CD1c-positive myeloid dendritic cell (primary cell): Measurements from ENCODE around the gene TUBD1.
"Not testable (repeated sequence)": the region's sequence is repeated elsewhere in the genome, so short reads cannot be mapped to it uniquely, and the experiment has no call there.

ENCODE experiments used
- DNase-seq: peaks from one replicate; pipeline ENCODE4 v3.0.0-alpha.2; 2016; ENCODE audit errors: extremely low spot score

The TUBD1 gene, protein sequence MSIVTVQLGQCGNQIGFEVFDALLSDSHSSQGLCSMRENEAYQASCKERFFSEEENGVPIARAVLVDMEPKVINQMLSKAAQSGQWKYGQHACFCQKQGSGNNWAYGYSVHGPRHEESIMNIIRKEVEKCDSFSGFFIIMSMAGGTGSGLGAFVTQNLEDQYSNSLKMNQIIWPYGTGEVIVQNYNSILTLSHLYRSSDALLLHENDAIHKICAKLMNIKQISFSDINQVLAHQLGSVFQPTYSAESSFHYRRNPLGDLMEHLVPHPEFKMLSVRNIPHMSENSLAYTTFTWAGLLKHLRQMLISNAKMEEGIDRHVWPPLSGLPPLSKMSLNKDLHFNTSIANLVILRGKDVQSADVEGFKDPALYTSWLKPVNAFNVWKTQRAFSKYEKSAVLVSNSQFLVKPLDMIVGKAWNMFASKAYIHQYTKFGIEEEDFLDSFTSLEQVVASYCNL

DNA sequence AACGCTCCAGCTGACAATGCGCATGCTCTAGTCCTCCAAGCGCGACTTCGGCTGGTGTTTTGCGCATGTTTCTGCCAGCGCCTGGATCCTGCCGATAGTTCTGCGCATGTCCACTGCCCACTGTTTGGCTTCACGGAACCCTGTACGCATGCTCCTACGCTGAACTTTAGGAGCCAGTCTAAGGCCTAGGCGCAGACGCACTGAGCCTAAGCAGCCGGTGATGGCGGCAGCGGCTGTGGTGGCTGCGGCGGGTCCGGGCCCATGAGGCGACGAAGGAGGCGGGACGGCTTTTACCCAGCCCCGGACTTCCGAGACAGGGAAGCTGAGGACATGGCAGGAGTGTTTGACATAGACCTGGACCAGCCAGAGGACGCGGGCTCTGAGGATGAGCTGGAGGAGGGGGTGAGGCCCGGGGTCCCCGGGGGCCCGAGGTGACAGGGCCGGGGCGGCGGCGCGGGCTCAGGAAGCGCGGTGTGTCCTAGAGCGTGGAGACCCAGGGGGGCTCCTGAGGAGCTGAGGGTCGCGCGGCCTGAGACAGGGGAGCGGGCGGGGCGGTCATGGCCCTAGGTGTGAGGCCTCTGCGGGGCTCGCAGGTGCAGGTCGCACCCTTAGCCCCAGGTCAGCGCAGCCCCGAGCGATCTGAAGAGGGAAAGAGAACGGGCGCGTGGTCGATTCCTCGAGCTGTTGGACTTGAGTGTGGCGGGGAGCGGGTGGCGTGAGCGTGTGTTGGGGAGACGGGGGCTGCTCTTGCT is at the start of gene TUBD1, which contains the start of gene RPS6KB1:
TUBD1 (minus strand) TSS at position 20 of the 752 bp plus-strand sequence. CDS start 1,941 bp downstream, outside the sequence.
RPS6KB1 (plus strand) TSS at position 198 of the 752 bp plus-strand sequence; CDS start at position 262, 64 bp downstream.
- peak; percentile 100 for DNase-seq

GRCh38 chr17:59941131-59941530 is 48.4 kb upstream of the TUBD1 start:
- no peak for DNase-seq

- not testable (repeated sequence) for DNase-seq
Observed at GRCh38 chr17:59940697-59941096, 48.0 kb upstream of the TUBD1 start.

GRCh38 chr17:59933317-59933716 is 40.6 kb upstream of the TUBD1 start:
- not testable (repeated sequence) for DNase-seq

DNA sequence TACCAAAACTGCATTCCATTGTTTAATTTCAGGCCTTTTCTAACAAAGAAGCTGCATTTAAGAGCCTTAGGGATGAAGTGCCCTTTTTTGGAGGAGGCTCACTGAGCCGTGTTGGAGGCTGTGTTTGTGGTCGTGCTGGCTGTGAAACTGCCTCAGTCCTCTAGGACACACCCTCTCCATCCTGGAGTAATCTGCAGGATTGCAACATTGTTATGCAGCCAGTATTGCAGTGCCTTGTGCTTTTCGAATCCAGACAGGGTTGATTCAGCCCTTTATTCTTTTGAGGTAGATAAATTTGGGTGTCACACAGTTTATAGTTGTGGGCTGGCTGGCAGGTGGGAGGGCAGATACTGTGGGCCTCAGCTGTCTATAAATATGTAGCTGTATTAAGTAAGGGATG is 38.0 kb upstream of the TUBD1 start:
- DNase-seq = not testable (repeated sequence)

GRCh38 chr17:59930121-59930520 is 37.4 kb upstream of the TUBD1 start:
- not testable (repeated sequence) for DNase-seq

GRCh38 chr17:59920637-59921036 is 27.9 kb upstream of the TUBD1 start:
- DNase-seq = not testable (repeated sequence)

DNA sequence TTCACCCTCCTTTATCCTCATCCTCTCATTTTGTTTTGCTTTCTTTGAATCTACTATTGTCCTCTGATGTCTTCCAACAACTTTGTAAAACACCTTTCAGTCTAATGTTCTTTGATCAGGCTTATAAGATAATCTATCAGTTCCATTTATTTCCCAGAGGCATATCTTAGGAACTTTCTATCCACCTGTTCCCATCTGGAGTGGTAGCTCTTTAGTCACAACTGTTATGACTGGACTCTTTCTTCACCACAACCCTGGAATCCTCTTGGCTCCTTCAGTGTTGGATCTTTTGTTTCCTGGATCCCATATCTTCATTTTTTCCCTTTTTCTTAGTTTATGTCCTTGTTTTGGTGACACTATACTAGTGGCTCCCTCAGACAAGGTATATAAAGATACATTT is 23.7 kb upstream of the TUBD1 start:
- DNase-seq = no peak

DNA sequence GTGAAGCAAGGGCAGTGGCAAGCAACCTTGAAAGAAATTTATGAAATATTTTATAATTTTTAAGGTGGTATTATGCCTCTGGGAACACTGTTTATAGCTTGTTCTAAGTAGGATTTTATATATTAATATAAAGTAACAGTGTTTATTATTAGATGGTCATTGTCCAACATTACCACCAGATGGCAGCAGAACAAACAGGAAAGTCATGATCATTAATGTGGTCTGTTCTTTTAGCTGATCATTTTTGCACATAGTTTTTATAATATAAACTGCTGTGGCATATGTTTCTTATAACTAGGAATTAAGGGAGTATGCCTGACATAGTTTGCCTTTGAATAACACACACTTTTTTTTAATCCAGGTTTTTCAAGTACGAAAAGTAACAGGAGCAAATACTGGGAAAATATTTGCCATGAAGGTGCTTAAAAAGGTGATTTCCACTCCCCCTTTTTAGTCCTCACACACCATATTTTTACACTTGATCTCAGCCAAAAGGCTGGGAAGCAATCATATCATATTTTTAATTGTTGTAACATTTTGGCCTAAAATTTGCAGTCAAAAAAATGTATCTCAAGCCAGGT is 21.6 kb upstream of the TUBD1 start:
- peak; percentile 59 for DNase-seq

DNA sequence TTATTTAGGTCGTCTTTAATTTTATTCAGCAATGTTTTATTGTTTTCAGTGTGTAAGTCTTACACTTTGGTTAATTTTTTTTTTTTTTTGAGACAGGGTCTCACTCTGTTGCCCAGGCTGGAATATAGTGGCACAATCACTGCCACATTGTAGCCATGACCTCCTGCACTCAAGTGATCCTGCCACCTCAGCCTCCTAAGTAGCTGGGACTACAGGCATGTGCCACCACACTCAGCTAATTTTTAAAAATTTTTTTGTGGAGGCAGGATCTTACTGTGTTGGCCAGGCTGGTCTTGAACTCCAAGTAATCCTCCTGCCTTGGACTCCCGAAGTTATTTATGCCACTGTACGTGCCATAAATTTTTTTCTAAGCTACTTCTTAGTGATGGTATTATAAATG is 14.7 kb upstream of the TUBD1 start:
- no peak for DNase-seq

GRCh38 chr17:59903455-59903854 is 10.7 kb upstream of the TUBD1 start:
- DNase-seq = no peak

DNA sequence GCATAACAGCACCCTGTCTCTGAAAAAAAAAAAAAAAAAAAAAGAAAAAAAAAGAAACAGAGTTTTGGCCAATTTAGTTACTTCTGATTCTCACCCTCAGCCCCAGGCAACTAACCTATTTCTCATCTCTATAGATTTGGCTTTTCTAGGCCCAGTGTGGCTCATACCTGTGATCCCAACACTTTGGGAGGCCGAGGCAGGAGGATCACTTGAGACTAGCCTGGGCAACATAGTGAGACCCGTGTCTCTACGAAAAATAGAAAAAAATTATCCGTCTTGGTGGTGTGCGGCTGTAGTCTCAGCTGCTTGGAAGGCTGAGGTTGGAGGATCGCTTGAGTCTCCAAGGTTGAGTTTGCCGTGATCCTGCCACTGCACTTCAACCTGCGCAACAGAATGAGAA is 8.9 kb upstream of the TUBD1 start:
- no peak for DNase-seq

GRCh38 chr17:59899099-59899498 is 6.4 kb upstream of the TUBD1 start:
- DNase-seq = no peak

GRCh38 chr17:59897090-59897489 is 4.3 kb upstream of the TUBD1 start:
- DNase-seq = no peak

DNA sequence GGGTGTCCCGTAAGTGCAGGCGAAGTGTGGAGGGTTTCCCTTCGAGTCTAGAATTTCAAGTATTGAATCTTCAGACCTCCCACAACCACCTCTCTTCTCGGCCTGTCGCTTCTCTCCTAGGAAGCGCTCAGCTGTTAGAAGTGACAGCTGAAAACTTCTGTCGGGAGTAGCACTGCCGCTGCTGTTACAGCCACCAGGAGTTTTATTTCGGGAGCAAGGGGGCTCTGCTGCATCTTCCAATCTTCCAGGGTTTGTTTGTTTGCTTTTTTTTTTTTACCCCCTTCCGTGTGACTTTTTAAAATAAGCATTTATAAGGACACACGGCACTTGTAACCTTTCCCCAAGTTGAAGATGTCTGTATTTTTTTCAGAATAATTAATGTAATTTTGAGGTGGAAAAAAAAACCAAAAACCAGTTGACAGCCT is 945 bp upstream of the TUBD1 start:
- DNase-seq = peak; percentile 25

DNA sequence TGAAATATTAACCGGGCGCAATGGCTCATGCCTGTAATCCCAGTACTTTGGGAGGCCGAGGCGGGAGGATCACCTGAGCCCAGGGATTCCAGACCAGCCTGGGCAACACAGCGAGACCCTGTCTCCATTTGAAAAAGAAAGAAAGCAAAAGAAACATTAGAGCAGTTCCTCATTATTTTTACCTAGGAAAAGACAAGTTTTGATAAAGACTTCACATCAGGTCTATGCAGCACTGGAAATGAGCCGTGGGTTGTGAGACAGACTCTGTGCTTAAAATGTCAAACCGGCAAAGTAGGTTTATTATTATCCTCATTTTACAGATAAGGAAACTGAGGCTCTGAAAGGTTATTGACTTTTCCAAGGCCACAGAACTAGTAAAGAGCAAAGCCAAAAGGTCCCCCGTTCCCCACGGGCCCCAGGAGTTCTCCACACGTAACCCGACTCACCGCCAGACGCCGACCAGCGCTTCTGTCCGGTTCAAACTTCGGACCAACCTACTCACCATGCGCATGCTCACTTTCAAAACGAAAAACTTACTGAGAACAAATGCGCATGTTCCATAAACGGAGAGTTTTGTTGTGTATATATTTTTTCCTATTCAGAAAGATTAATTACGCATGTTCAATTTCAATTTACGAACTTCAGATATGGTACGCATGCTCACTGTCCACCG is 356 bp downstream of the TUBD1 start:
- DNase-seq = no peak

GRCh38 chr17:59890720-59891119 is 2.0 kb downstream of the TUBD1 start:
- no peak for DNase-seq

- DNase-seq = no peak
Observed at GRCh38 chr17:59888145-59888750, 4.5 kb downstream of the TUBD1 start.

- DNase-seq = no peak
Observed at GRCh38 chr17:59884861-59885260, 7.9 kb downstream of the TUBD1 start.

- no peak for DNase-seq
Observed at GRCh38 chr17:59878624-59879023, 14.1 kb downstream of the TUBD1 start.

DNA sequence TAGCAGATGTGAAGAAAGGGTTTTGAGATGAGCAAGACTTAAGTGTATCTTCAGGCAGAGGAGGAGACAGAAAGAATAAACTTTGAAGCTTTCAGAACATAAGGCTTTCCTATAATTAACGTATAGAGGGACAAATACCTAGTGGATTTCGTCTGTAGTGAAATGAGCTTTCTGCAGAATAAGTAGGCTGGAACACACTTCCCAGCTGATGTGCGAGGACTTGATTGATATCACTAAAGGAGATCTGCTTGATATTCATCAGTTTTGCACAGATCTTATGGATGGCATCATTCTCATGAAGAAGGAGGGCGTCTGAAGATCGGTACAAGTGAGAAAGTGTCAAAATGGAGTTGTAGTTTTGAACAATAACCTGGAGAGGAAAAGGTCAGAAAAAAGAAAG is 14.8 kb downstream of the TUBD1 start:
- DNase-seq = no peak
